Kidney glomerular epithelial cell (primary cell): Measurements from ENCODE around the gene LDLRAD4.

Experiments
- DNase-seq: peaks from one replicate; lab custom pipeline; 2025; lab: John Stamatoyannopoulos, UW

LDLRAD4 gene

DNA sequence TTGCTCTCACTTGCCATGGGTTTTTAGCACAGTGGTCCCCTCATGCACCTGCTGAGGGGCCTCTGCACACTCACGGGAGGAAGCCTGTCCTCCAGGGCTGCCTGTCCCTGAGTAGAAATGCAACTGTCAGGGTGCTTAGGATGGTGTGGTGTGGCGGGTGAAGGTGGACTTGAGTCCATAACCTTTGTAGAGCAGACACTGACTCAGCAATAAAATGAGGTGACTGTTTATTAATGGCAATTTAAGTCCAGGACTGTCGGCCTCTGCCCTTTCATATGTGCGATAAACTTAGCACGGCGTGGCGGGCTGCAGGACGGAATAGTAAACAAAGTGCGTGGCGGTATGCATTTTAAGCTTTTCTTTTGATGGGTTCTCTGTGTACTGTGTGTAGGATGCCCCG lies 188.2 kb downstream of the LDLRAD4 start:
- no peak for DNase-seq

DNA sequence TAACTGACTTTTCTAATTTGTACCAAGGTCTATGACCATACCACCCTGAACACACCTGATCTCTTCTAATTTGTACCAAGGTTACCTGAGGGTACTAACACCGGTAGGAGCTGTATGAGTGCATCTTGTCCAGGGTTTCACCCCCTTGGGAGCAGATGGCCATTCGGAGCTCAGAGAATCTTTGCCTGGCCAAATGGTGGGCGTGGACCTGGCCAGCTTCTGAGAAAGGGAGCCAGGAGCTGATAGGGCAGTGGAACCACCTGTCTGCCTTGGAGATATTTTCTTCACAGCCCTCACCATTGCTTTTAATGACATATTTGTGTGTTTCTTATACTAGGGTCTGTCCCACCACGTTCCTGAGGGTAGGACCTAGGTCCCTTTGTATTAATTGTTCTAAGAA lies 188.9 kb downstream of the LDLRAD4 start:
- DNase-seq = no peak

DNA sequence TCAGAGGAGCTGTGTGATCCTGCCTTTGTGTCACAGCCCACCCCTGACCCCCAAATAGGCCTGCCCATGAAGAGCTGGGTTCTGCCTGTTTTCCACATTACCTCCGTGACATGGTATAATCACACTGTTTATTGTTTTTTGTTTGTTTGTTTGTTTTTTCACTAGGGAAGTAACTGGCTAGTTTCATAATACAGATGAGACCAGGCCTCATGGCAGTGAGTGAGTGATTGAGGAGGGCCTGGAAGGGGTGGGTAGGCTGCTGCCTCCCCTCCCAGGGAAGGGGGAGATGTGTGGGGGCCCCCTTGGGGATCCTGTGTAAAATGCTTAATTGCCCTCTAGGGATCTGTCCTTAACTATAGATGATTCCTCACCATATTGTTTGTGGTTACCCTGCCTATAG lies 190.5 kb downstream of the LDLRAD4 start:
- no peak for DNase-seq

DNA sequence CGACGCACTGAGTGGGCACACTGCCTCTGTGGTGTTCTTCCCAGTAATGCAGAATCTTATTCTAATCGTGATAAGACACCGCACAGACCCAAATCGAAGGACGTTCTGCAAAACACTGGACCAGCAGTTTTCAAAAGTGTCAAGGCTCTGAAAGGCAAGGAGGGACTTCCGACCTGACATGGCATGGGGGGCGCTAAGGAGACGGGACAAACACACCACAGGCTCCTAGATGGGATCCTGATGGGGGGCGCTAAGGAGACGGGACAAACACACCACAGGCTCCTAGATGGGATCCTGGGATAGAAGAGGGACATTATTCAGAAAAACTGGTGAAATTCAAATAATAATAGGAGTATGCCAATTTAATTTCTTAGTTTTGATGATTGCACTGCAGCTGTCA lies 191.4 kb downstream of the LDLRAD4 start:
- no peak for DNase-seq

DNA sequence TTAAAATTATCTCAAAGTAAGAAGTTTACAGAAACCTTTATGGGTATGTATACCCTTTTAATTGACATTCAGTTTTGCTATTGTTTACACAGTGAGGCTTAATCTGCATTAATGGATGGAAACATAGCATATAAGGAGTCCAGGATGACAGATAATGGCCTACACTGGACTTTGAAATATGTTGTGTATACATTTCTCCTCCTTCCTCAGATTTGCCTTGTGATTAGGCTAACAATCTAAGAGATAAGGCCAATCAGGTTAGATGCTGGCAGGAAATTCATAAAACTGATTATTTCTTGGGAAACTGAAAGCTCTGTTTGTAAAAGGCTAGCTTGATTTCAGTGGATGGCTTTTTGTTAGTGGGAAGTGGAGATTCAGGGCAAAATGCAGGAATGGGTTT lies 191.9 kb downstream of the LDLRAD4 start:
- DNase-seq = no peak

DNA sequence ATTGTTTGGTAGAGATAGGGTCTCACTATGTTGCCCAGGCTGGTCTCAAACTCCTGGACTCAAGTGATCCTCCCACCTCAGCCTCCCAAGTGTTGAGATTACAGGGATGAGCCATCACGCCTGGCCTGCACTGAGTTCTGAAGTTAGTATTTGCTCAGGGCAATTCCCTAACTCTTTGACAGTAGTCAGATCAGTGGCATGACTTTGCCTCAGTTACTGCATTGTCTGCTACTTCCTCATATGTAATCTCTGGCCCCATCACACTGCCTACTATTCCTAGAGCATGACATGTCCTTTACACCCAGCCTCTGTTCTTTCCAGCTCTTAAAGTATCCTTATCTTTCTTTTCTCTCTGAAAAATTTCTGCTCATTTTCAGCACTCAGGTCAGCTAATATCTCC lies 193.5 kb downstream of the LDLRAD4 start:
- no peak for DNase-seq

DNA sequence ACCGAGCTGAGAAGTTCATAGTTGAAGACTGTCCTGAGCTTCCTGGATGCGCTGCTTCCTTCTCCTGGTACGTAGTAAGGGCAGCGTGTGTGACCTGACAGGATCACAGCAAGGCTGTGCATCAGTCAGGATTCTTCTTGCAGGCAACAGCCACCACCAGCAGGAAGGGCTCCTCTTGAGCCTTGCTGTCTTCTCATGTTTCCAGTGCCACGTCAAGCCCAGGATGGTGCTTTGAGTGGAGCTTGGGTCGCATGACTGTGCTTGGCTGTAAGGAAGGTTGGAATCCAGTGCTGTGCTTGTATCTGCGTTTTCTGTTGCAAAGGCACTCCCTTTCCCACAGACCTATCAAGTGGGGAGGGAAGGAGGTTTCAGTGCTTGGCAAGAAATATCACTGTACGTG lies 194.3 kb downstream of the LDLRAD4 start:
- DNase-seq = no peak

DNA sequence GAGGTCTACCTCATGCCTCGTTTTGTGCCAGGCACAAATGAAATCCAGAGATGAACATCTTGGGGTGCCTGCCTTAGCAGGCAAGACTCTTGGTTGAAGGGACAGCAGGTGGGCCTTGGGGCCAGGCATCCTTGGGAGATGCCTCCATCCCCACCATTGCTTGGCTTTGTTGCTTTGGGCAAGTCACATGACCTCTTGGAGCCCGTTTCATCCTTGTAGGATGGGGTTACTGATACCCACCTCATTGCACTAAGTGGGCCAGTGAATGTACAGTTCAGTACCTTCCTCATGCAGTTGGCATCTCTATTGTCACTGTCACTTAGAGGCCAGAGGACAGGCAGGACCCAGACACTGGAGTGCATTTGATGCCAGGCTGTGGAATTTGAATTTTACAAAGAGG lies 195.5 kb downstream of the LDLRAD4 start:
- no peak for DNase-seq

DNA sequence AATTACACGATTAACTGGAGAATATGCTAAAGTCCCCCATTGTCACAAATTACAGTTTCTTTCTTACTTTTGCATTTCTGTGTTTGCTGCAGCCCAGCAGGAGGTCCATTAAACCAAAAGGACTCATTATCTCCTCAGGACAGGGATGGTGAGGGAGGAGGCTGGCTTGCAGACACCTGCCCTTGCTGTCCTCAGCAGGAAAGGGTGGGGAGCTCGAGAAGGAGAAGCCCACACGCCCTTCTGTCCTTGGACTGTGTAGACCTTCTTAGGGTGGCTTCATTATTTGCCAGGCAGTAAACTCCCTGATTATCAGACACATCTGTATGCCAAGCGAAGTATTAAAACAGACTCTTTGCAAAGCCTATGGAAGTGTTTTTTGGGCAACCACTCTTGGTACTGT lies 196.0 kb downstream of the LDLRAD4 start:
- DNase-seq = no peak

DNA sequence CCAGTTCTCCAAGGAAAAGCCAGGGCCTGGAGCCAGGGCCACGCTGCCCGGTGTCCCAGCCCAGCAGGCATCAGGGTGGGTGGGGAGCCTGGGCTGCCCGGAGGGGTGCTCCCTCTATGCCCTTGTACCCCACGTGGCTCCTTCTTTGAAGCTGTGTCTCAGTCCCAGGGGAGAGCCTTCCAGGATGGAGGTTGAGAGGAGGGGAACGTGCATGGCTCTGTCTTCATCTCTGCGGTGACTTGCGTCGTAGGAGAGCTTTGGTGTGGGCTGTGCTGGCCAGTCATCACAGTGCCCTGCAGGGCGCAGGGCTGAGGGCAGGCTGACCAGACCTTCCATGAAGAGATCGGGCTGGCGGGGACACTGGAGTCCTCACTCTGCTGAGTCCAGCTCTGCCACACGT lies 197.2 kb downstream of the LDLRAD4 start:
- no peak for DNase-seq

DNA sequence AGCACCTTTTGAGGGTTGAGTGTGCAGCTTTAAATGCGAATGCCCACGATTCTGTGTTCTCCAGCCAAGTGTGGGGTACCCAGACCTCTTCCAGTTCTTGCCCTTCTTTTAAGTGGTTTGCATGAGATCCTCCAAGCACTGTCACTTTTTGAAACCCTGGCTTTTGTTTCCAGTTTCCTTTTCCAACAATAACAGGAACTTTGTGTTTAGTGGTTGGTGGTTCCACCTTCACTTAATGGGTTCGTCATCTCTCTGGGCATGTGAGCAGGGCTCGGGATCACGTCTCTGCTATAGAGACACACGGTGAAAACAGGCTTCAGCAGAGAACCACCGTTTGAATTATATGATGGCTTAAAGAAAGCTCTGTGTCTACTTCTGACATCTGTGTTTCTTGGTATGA lies 197.6 kb downstream of the LDLRAD4 start:
- DNase-seq = no peak

DNA sequence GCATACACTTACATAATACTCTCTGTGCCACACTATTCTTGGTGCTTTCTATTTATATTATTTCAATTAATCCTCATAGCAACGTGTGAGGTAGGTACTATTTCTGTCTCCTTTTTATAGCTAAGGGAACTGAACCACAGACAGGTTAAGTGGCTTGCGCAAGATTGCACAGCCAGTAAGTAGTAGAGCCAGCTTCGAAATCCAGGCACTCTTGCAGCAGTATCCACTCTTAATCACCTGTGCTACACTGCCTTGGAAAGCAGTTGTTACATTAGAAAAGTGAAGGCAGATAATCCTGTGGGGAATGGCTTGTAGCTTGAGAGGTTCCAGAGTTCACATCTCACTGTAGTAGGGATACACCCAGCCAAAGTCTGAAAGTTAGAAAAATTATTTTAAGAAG lies 198.3 kb downstream of the LDLRAD4 start:
- DNase-seq = no peak

DNA sequence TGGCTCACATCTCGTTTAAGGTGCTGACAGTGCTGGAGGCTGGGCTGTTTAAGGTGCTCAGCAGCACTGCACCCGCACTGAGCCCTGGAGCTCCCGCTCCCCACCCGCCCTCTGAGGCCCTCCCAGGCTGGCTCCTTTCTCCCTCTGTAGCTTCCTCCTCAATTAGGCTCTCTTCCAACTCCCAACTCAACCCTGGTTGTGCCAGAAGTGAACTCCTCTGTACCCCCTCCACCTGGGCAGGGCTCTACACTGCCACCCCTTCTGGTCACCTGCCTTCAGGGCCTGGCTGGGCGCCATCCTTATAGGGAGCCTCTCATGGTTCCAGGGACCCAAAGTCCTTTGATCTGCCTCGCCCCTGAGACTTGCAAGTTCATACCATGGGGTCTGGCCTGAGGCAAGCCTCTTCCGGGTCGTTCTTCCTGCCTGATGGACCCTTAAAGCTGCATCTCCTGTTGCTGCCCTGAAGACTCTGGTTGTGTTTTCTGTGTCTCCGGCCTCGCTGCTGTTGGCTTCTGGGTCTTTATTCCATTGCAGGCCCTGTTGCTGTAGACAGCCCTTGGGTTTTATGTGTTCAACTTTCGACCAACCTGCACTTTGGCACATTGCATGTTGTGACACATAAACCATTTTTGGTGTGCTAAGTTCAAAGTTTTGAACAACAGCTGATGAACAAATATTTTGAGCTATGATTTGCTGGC lies 199.6 kb downstream of the LDLRAD4 start:
- no peak for DNase-seq

DNA sequence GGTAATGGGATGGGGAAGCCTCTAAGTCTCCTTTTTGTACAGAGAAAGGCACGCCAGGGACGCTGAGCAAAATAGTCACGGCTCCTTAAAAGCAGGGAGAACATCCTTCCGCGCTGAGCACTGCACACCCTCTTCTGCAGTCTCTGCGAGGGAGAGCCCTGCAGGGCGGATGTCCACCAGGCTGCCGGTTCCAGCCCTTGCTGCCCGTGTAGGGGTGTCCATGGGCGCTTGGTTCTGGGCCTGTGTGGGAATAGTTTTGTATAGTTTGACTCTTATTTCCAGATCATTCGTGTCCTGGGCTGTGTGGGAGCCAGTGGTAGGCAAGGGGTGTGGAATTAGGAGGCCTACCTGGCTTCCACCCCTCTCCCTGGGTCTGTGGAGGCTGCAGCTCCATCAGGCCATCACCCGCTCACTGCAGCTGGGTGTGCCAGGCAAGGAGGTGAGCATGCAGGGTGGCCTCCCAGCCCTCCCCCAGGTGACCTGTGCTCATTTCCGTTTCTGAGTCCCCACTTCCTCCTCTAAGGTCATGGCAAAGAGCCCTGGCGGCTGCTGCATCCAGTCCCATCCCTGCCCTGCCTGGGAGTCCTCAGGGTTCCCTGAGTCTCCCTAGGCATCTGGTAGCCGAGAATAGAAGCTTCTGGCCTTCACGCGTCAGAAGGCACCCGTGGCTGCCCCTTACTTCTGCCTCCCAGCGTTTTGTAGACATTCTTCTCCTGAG lies 202.6 kb downstream of the LDLRAD4 start:
- DNase-seq = no peak

DNA sequence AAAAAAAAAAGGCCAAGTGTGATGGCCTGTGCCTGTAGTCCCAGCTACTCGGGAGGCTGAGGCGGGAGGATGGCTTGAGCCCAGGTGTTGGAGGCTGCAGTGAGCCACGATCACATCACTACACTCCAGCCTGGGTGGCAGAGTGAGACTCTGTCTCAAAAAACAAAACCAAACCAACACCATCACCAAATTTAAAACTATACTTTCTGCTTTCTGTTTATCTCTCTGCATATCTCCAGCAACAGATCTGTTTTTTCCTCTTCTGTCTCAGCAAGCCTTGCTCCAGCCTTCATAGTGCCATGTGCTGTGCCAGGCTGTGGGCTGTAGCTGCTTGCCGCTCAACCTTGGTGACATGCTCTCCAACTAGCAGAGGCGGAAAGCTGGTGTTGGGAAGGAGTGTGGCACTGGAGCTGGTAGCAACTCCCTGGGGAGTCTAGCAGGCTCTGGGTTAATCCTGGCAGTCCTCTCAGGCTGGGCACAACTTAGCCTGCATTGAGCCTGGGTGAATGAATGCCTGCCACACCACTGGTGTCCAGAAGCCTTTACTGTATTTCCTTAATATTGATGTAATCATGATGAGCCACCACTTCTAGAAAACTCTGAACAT lies 204.1 kb downstream of the LDLRAD4 start:
- no peak for DNase-seq

DNA sequence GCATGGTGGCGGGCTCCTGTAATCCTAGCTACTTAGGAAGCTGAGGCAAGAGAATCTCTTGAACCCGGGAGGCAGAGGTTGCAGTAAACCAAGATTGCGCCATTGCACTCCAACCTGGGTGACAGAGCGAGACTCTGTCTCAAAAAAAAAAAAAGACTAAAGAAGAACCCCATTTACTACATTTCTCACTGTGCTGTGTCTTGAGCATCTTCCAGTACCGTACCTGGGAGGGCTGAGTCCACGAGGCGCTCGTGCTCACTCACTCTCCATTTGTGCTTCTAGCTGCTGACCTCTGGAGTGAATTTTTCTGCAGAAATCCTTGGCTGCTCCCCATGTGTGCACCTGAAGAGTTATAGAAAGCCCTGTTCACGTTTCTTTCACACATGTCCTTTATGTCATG lies 204.8 kb downstream of the LDLRAD4 start:
- no peak for DNase-seq

DNA sequence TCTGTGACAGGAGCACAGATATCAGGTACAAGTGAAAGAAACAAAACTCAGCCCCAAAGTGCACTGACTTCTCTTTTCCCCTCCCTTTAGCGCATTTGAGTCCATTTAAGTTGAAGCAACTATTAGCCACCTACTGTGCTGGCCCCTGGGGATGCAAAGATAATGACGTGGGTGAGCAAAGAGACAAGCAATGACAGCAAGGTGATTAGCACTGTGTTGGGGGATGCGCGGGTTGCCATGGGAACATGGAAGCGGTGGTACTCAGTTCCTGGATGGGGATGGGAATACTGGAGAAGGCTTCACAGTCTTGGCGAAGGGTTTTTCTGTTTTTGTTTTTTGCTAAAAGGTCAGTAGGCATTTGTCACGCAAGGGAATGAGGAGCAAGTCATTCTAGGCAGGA lies 205.8 kb downstream of the LDLRAD4 start:
- DNase-seq = no peak

DNA sequence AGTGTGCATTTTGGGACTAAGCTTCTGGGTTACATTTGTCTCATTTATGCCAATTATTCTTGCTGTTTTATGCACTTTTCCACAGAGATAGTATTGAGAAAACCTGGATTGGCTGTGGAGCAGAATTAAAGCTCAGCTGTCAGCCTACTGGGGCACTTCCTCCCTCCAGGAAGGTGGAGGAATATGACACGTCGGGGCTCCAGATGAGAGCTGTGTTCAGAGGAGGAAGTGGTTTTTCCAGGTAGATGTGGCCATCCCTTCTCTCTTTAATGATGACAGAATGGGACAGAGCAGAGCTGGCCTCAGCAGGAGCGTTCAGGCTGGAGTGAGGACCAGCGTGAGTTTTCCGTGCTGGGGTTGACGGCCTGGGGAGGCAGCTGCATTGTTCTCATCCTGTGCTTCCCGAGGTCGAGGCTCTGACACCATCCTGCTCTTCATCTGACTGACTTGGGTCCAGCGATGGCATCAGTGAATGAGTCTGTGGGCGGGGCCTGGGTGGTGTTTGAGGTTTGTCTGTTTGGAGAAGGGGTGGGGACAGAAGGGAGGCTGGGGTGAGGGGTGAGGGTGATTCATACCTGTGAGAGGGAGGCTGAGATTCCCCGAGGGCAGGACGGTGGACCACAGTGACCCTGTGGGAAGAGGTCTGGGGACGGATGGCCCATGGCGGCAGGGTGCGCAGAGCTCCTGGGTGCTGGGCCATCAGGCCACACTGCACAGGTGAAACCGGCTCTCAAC lies 207.0 kb downstream of the LDLRAD4 start:
- DNase-seq = no peak

DNA sequence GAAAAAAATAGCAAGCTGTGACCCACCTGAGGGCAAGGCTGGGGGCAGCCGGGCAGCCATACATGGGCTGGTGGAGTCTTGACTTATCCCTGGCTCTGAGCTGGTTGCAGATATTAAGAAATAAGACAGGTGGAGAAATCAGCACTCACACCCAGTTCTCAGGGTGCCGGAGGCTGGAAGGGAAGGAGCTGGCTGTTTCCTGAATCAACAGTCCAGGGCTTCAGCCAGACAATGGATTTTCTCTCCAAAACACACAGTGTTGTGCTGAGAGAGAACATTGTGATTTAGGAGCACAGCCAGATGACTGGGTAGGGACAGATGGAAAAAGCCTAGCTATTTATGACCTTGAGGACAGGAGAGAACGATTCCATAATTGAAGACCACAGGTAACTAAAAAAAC lies 208.8 kb downstream of the LDLRAD4 start:
- DNase-seq = no peak

DNA sequence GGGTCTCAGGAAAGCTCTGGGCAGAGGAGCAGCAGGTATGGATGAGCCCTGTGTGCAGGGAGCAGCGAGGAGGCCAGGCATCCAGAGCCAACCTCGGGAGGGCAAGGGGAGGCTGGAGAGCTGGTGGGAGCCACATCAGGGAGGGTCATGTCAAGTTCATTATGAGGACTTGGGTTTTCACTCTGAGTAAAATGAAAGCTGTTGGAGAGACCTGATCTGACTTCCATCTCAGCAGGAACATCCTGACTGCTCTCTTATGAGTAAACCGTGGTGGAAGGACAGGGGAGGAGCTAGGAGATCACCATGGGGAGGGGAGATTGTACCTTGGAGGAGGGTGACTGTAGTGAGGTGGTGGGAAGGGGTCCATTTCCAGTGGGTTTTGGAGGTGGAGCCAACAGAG lies 209.8 kb downstream of the LDLRAD4 start:
- no peak for DNase-seq

DNA sequence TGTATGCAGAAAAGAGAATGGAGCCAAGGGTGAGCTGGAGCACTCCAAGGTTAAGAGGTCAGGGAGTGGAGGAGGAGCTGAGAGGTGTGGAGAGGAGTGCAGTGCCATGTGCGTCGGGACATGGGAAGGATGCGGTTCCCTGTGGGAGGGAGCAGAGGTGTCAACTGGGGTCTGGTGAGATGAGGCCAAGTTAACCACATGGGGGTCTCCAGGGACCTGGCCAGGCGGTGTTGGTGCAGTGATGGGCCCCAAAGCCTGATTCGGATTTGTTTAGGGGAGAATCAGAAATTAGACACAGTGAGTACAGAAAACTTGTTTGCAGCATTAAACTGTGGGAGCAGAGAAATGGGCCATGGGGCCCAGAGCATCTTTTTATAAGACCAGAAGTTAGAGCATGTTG lies 210.5 kb downstream of the LDLRAD4 start:
- no peak for DNase-seq

DNA sequence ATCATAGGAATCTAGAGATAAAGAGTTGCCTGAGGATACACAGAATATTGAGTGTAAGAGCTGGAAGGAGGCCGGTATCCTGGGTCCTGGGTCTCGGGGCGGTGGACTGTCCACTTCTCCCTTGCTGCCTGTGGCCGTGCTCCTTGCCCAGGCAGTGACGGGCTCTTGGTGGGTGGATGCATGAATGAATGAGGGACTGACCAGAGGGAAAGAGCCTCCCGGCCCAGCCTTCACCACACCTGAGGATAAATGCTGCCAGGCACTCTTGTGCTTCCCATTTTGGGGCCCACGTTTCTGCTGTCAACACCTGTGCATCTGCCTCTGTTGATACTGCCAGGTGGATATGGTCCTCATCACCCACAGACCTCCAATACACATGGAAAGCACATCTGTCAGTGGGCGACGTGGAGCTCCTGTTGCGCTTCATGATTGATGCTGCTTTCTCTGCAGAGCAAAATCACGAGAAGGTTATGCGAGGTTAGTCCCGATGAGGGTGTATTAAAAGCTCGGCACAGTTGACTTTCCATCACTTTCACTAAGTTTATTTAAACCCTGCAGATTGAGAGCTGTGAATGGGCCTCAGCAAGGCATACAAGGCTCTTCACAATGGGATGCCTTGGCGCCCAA lies 211.4 kb downstream of the LDLRAD4 start:
- no peak for DNase-seq
